DOHH2 (cell line): ENCODE results near the gene MBTPS1.

Source experiments
- H3F3A ChIP-seq: fragments of 200-600 bp; sonication (generic), shearing (Covaris generic); 2 replicates; pipeline ENCODE4 v1.6.0; 2016; ENCODE audit warnings: antibody characterized with exemption, mild to moderate bottlenecking; ENCODE audit not compliant: control insufficient read depth, insufficient read depth
- H3K27ac ChIP-seq: fragments of 200-600 bp; sonication (generic); 2 replicates; pipeline ENCODE4 v1.5.1; 2014; ENCODE audit warnings: low read depth, mild to moderate bottlenecking, low read length, moderate library complexity
- H3K27me3 ChIP-seq: fragments of 200-600 bp; sonication (generic); 2 replicates; pipeline ENCODE4 v1.6.1; 2014; ENCODE audit warnings: mild to moderate bottlenecking, low read length, mixed read lengths; ENCODE audit not compliant: control insufficient read depth
- H3K36me3 ChIP-seq: fragments of 200-600 bp; sonication (generic); 2 replicates; pipeline ENCODE4 v1.6.1; 2014; ENCODE audit warnings: mild to moderate bottlenecking, low read length, moderate library complexity, mixed read lengths; ENCODE audit not compliant: control insufficient read depth
- H3K4me1 ChIP-seq: fragments of 200-600 bp; sonication (generic); 2 replicates; pipeline ENCODE4 v1.6.1; 2014; ENCODE audit warnings: mild to moderate bottlenecking, low read length, mixed read lengths; ENCODE audit not compliant: control insufficient read depth
- H3K4me2 ChIP-seq: fragments of 200-600 bp; sonication (generic); 2 replicates; pipeline ENCODE4 v1.6.0; 2014; ENCODE audit warnings: mild to moderate bottlenecking, low read length, moderate library complexity
- H3K4me3 ChIP-seq: fragments of 200-600 bp; sonication (generic); 2 replicates; pipeline ENCODE4 v1.5.1; 2014; ENCODE audit warnings: mild to moderate bottlenecking, low read length, mixed read lengths
- H3K79me2 ChIP-seq: fragments of 200-600 bp; sonication (generic); 2 replicates; pipeline ENCODE4 v1.6.1; 2014; ENCODE audit warnings: mild to moderate bottlenecking, low read length, mixed read lengths; ENCODE audit not compliant: control insufficient read depth
- H3K9me2 ChIP-seq: fragments of 200-600 bp; sonication (generic); replicated peaks from 2 replicates; pipeline ENCODE4 v1.6.1; 2014; ENCODE audit warnings: mild to moderate bottlenecking, low read length, mixed read lengths; ENCODE audit not compliant: control insufficient read depth
- H3K9me3 ChIP-seq: fragments of 200-600 bp; sonication (generic); 2 replicates; pipeline ENCODE4 v1.6.1; 2014; ENCODE audit warnings: antibody characterized with exemption, low read length, mixed read lengths; ENCODE audit not compliant: control insufficient read depth, insufficient read depth
- H4K20me1 ChIP-seq: fragments of 200-600 bp; sonication (generic); 2 replicates; pipeline ENCODE4 v1.6.0; 2014; ENCODE audit warnings: low read depth, mild to moderate bottlenecking, antibody characterized with exemption, low read length, moderate library complexity; ENCODE audit not compliant: control insufficient read depth, insufficient read depth
- EZH2phosphoT487 ChIP-seq: fragments of 200-600 bp; sonication (generic); IDR thresholded peaks from 2 replicates; pipeline ENCODE4 v1.6.1; 2017; ENCODE audit warnings: borderline replicate concordance, mild to moderate bottlenecking, antibody characterized with exemption, low read length, moderate library complexity, mixed read lengths
- TF ChIP-seq, protein P1 (sequence below): fragments of 200-600 bp; sonication (generic); IDR thresholded peaks from one replicate; pipeline ENCODE4 v1.5.1; 2014; ENCODE audit warnings: antibody characterized with exemption, mild to moderate bottlenecking, low read depth, low read length; ENCODE audit not compliant: poor library complexity, severe bottlenecking

Gene MBTPS1

DNA sequence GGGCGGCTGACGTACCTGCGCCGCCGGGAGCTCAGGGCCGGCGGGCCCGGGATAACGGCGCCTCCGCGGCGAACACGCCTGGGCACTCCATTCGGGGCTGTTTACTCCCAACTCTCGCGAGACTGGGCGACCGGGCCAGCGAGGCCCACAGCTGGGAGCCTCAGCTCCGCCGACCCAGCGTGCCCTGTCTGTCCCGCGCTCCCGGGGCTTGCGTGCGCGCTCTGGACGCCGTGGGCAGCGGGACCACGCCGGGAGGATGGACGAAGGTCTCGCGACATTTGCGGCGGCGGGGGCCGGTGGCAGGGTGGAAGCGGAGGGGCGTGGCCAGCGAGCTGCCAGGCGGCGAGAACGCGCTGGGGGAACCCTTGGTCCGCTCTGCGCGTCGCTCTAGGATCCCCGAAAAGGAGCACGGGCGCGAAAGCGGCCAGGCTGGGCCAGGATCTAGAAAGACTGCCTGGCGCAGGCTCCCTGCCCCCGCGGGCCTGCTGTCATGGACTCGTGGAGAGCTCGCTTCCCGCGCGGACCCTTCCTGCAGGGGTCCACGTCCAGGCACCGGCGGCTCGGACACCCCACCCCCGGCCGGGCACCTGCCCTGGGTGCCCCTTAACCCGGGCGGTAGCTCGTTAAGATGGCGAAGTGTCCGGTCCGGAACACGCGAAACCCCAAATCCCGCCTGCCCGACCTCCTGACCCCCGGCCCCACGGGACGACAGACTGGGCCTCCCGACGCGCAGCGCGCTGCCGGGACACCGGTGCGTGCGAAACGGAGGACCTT lies at the start of gene MBTPS1:
TSS of gene MBTPS1 (minus strand) at position 223 of the 774 bp plus-strand sequence. CDS start 15,159 bp downstream, outside the sequence.
- H3K27ac ChIP-seq: peak within 1 kb of the TSS; percentile 75
- no peak for TF ChIP-seq EZH2phosphoT487
- TF ChIP-seq, protein P1, sequence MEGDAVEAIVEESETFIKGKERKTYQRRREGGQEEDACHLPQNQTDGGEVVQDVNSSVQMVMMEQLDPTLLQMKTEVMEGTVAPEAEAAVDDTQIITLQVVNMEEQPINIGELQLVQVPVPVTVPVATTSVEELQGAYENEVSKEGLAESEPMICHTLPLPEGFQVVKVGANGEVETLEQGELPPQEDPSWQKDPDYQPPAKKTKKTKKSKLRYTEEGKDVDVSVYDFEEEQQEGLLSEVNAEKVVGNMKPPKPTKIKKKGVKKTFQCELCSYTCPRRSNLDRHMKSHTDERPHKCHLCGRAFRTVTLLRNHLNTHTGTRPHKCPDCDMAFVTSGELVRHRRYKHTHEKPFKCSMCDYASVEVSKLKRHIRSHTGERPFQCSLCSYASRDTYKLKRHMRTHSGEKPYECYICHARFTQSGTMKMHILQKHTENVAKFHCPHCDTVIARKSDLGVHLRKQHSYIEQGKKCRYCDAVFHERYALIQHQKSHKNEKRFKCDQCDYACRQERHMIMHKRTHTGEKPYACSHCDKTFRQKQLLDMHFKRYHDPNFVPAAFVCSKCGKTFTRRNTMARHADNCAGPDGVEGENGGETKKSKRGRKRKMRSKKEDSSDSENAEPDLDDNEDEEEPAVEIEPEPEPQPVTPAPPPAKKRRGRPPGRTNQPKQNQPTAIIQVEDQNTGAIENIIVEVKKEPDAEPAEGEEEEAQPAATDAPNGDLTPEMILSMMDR: no peak
- H3K79me2 ChIP-seq: peaks cover 56% of the 10 kb centered on the region
- H3K4me2 ChIP-seq: peak within 1 kb of the TSS; percentile 96
- H3K36me3 ChIP-seq: peaks cover 13% of the 10 kb centered on the region; the same call in 1 of the 2 replicates
- H4K20me1 ChIP-seq: peaks cover 6% of the 10 kb centered on the region; the same call in 1 of the 2 replicates
- H3K27me3 ChIP-seq: no peaks in the 10 kb centered on the region
- no peaks in the 10 kb centered on the region for H3K9me3 ChIP-seq
- no peaks in the 10 kb centered on the region for H3K9me2 ChIP-seq
- peaks cover 17% of the 10 kb centered on the region for H3K4me1 ChIP-seq
- H3F3A ChIP-seq: peaks cover 7% of the 10 kb centered on the region; the same call in 1 of the 2 replicates
- H3K4me3 ChIP-seq: peak within 1 kb of the TSS; percentile 90

DNA sequence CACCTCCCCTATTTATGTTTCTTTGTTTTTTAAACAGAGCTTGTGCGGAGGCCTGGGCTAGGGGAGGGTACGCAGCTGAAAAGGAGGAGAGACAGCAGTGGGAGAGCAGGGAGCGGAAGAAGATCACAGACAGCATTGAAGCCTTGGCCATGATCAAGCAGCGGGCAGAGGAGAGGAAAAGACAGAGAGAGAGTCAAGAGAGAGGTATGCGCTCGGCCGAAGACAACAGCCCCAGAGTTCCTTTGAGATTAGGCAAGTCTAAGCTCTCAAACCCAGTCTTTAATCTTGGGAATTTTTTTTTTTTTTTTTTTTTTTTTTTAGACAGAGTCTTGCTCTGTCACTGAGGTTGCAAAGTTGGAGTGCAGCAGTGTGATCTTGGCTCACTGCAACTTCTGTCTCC lies 49.0 kb upstream of the MBTPS1 start:
- H3F3A ChIP-seq: no peaks in the 10 kb centered on the region
- H3K4me3 ChIP-seq: no peak overlapping the region
- no peak overlapping the region for H3K27ac ChIP-seq
- peaks cover 9% of the 10 kb centered on the region for H3K27me3 ChIP-seq
- H3K9me3 ChIP-seq: no peaks in the 10 kb centered on the region
- H4K20me1 ChIP-seq: no peaks in the 10 kb centered on the region
- no peak overlapping the region for H3K4me2 ChIP-seq
- TF ChIP-seq, protein P1: no peak
- TF ChIP-seq EZH2phosphoT487: no peak
- H3K79me2 ChIP-seq: no peaks in the 10 kb centered on the region
- H3K9me2 ChIP-seq: no peaks in the 10 kb centered on the region
- 0 out of 2 replicates have a peak, but pooled peaks cover 2% of the 10 kb centered on the region for H3K4me1 ChIP-seq
- H3K36me3 ChIP-seq: no peaks in the 10 kb centered on the region

DNA sequence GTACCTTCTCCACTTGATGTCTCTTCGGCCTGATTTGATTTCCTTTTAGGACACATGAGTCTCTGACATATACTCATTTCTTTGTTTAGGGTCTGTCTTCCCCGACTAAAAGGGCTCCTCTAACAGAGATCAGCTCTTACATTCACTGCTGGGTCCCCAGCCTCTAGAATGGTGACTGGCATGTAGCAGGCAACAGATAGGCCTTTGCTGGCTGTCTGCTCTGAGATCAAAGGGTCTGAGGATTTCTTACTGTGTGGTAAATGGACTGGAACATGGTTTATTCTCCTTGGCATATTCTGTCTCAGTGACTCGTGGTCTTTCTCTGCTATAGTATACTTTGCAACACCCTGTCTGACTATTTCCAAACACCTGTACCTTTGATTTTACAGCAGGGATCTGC lies 45.1 kb upstream of the MBTPS1 start:
- Histone ChIP-seq H3K27ac (no peak overlapping the region), H3F3A (no peaks in the 10 kb centered on the region), H3K79me2 (no peaks in the 10 kb centered on the region), H3K4me3 (no peak overlapping the region), H3K4me1 (no peaks in the 10 kb centered on the region), H3K27me3 (peaks cover 28% of the 10 kb centered on the region), H3K36me3 (no peaks in the 10 kb centered on the region), H4K20me1 (no peaks in the 10 kb centered on the region), H3K9me2 (no peaks in the 10 kb centered on the region), H3K9me3 (no peaks in the 10 kb centered on the region), H3K4me2 (no peak overlapping the region)
- no peak for TF ChIP-seq EZH2phosphoT487
- TF ChIP-seq, protein P1: no peak
